ENCODE measurements around the gene MRGPRF.
"Not testable (repeated sequence)": the region's sequence is repeated elsewhere in the genome, so short reads cannot be mapped to it uniquely, and the experiment has no call there.

MRGPRF gene

GRCh38 chr11:69006816-69007215 lies 6.2 kb downstream of the MRGPRF start:
- Histone ChIP-seq H3K27ac (no peak overlapping the region), H3K4me3 (no peak overlapping the region)

DNA sequence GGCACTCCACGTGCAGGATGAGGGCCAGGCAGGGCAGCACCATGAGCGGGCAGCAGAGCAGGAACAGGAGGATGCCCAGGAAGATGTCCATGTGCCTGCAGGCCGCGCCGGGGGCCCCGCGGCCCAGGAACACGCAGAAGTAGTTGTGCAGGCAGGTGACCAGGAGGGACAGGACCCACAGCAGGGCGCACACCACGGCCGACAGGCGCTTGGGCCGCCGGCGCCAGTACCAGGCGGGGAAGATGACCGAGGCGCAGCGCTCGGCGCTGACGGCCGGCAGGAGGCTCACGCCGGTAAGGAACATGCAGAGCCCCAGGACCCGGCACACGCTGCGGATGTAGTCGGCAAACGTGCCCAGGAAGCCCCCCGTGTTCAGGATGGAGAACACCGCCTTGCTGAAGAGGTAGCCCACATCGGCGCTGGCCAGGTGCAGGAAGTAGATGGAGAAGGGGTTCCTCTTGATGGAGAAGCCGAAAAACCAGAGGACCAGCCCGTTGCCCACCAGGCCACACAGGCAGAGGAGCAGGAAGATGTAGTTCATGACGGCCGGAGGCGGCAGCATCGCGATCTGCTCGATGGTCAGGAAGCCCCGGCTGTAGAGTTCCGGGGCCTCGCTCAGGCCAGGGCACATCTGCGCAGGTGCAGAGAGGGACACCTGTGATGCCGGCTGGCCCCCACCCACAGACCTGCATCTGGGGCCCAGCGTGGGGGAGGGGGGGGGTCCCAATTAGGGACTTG lies 7.2 kb downstream of the MRGPRF start:
- no peak overlapping the region for H3K4me3 ChIP-seq
- no peak overlapping the region for H3K27ac ChIP-seq

DNA sequence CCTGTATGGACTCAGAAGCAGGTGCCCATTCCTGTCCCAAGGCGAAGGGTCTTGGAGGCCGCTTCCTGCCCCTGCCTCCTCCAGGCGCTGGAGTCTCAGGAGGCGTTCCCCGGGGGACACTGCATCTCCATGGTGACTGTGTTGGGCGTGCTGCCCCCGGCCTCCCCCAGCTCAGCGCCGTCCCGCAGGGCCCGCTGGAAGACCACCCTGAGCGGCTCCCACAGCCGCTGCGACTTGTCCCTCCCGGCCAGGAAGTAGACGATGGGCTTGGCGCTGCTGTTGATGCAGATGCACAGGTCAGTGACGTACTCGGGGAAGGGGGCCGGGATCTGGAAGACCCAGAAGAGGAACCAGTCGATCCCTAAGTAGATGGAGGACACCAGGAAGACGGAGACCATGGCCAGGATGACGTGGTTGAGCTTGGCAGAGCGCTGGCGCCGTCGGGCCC lies 7.8 kb downstream of the MRGPRF start:
- Histone ChIP-seq H3K27ac (peak overlapping the region in 1 of 21 experiments; percentile 38), H3K4me3 (no peak overlapping the region)

DNA sequence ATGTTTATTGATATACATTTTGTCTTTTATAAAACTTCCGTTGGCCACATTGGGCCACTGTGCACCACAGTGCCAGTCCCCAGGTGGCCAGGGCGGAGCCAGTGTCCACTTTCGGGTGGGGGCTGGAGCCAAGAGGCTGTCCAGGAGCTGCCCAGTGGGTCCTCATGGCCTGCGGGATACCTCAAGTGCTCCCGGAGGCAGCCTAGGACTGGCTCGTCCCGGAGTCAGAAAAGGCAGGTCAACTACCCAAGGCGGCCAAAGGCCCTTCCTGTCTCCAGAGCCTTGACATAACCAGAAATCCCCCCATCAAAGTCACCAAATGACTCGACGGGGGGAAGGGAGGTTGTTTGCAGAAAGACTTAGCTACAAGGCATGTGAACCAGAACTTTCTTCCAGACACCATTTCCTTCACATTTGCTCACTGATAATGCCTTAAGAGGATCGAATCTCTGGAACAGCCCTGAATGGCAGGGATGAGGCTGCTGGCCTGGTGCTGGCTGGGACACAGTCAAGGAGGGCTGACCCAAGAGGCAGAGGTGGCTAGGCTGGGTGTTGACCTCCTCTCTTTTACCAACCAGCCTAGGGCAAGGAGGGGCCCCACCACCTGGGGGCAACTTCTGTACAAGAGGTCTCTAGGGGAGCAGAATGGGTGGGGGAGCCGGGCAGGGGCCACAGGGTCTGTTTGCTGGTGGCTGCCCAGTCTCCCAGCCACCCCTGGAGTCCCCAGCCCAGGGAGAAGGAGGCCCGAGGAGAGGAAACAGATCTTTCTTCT lies 8.4 kb downstream of the MRGPRF start:
- H3K4me3 ChIP-seq, result no peak overlapping the region
- H3K27ac ChIP-seq, result peak overlapping the region in 4 of 21 experiments; percentile 14 to 84 (median 26)

- Histone ChIP-seq H3K4me3 (no peak overlapping the region), H3K27ac (peak overlapping the region in 3 of 21 experiments; percentile 14 to 84 (median 15))
Observed at GRCh38 chr11:69003866-69004367, 9.1 kb downstream of the MRGPRF start.

- Histone ChIP-seq H3K4me3 (no peak overlapping the region), H3K27ac (peak overlapping the region in 5 of 21 experiments; percentile 0 to 84 (median 45))
Observed at GRCh38 chr11:69003301-69003865, 9.7 kb downstream of the MRGPRF start.

DNA sequence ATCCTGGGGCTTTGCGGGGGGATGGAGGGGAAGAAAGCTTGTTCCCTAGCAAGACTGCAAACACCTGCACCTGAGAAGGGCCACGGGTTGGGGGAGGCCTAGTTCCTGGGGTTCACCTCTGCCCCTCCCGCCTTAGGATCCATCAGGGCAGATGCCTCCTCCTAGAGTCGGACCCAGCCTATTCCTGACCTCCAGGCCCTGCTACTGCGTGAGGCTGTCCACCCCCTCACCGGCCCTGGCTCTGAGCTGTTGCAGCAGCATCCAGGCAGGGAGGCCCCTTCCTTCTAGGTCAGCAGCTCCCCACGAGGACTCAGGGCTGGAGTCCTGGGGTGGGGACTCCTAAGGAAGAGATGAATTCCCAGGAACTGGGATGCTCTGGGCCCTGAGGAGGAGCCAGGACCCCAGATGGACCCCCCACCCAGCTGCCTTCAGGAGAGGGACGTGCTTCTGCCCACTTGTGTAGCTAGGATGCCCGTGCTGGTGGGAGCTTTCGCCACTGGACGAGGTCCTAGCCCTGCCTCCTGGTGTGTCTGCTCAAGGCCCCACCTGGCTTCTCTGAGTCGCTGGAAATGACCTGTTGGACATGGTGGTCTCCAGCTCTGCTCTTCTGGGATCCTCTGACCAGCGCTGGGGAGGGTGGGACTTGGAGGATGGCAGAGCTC lies 10.3 kb downstream of the MRGPRF start:
- Histone ChIP-seq H3K4me3 (no peak overlapping the region), H3K27ac (peak overlapping the region in 8 of 21 experiments; percentile 0 to 84 (median 23))

DNA sequence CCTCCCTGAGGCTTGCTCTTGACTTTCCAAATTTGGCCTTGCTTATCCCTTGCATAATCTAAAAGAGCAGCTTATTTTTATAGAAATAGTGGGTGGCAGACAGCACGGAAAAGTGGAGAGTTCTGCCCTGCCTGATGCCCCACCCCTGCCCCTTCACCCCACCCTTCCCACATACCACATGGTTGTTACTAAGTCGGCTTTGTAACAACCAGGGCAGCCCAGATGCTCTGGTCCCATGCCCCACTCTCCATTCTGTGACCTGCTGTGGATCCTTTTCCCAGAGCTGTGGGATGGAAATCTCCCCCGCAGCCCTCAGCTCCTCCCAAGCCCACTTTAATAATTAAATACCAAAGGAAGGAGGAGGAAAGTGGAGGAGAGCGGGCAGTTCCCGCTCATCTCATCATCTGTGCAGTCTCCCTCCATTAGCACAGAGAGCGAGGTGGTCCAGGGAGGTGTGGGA lies 10.9 kb downstream of the MRGPRF start:
- Histone ChIP-seq H3K4me3 (no peak overlapping the region), H3K27ac (peak overlapping the region in 9 of 21 experiments; percentile 18 to 84 (median 54))

GRCh38 chr11:69001243-69002081 lies 11.6 kb downstream of the MRGPRF start:
- H3K4me3 ChIP-seq, result no peak overlapping the region
- peak overlapping the region in 15 of 21 experiments; percentile 1 to 84 (median 54) for H3K27ac ChIP-seq

- no peak overlapping the region for H3K4me3 ChIP-seq
Observed at GRCh38 chr11:69000831-69001242, 12.2 kb downstream of the MRGPRF start.

DNA sequence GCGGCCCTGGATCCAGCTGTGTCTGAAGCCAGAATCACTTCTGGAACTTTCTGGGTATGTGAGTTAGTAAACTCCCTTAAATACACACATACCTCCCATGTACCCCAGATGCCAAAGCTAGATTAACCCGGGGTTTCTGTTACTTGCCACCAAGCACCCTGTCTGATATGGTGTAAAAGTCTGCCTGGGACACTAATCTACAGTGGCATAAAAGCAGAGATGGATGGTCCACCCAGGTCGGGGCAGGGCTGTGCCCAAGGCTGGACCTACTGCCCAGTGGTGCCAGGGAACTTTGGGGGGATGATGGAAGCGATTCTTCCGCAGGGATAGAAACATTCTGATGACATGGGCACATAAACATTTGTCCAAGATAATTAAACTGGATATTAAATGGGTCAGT lies 12.7 kb downstream of the MRGPRF start:
- H3K4me3 ChIP-seq, result no peak overlapping the region
- H3K27ac ChIP-seq, result peak overlapping the region in 14 of 21 experiments; percentile 14 to 84 (median 48)

More at GRCh38 chr11:69000831-69001242, 12.2 kb downstream of the MRGPRF start:
- peak overlapping the region in 15 of 21 experiments; percentile 1 to 84 (median 54) for H3K27ac ChIP-seq

DNA sequence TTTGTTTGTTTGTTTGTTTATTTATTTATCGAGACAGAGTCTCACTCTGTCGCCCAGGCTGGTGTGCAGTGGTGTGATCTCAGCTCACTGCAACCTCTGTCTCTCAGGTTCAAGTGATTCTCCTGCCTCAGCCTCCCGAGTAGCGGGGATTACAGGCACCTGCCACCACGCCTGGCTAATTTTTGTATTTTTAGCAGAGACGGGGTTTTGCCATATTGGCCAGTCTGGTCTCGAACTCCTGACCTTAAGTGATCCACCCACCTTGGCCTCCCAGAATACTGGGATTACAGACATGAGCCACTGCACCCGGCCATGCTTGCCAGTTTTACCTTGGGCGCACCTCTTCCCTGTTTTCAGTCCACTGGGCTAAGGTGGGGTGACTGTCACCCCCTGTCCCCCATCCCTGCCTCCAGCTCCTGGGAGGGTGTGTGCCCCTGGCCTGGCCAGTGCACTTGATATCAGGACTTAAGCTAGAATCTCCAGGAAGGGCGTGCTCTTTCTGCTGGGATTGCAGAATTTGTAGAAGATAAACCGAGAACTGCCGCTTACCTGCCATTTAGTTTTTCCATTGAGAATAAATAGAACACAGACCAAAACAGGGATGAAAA lies 13.2 kb downstream of the MRGPRF start:
- peak overlapping the region in 9 of 21 experiments; percentile 14 to 84 (median 57) for H3K27ac ChIP-seq
- not testable (repeated sequence) for H3K4me3 ChIP-seq

GRCh38 chr11:68999093-68999747 lies 13.8 kb downstream of the MRGPRF start:
- H3K4me3 ChIP-seq, result no peak overlapping the region
- H3K27ac ChIP-seq, result peak overlapping the region in 4 of 21 experiments; percentile 48 to 84 (median 68)

GRCh38 chr11:68998390-68998911 lies 14.6 kb downstream of the MRGPRF start:
- peak overlapping the region in 4 of 21 experiments; percentile 8 to 70 (median 44) for H3K27ac ChIP-seq
- no peak overlapping the region for H3K4me3 ChIP-seq

GRCh38 chr11:68997995-68998348 lies 15.1 kb downstream of the MRGPRF start:
- no peak overlapping the region for H3K4me3 ChIP-seq
- H3K27ac ChIP-seq, result peak overlapping the region in 1 of 21 experiments; percentile 8

GRCh38 chr11:68997124-68997994 lies 15.7 kb downstream of the MRGPRF start:
- no peak overlapping the region for H3K4me3 ChIP-seq
- H3K27ac ChIP-seq, result peak overlapping the region in 1 of 21 experiments; percentile 35
